HCT116 (cell line): ENCODE results near the gene RPUSD2. TPM values are rescaled to one million over a fixed set of nuclear protein-coding genes. Genes with fewer than 3 reads are reported as not detected.

ENCODE experiments used
- total RNA-seq: library from RNA; stranded (reverse); gene quantifications from one replicate; pipeline ENCODE4 v1.2.1, GENCODE V29; 2021; ENCODE audit not compliant: unreplicated experiment

Gene RPUSD2
- total RNA-seq, 1 experiment from 2014 or later: 22.5 TPM

Other genes with a start within 250 kb of the RPUSD2 start
- gene INAFM2, start 245.6 kb upstream of the RPUSD2 start, total RNA-seq: 8.8 TPM
- 15.6 TPM for gene CCDC9B, start 228.4 kb upstream of the RPUSD2 start, total RNA-seq
- gene PHGR1, start 218.3 kb upstream of the RPUSD2 start, total RNA-seq: 0.61 TPM
- 3.3 TPM for gene DISP2, start 211.1 kb upstream of the RPUSD2 start, total RNA-seq
- 84.1 TPM for gene KNSTRN, start 186.6 kb upstream of the RPUSD2 start, total RNA-seq
- gene IVD, start 163.5 kb upstream of the RPUSD2 start, total RNA-seq: 65.6 TPM
- gene BAHD1, start 128.3 kb upstream of the RPUSD2 start, total RNA-seq: 25.0 TPM
- gene CHST14, start 98.3 kb upstream of the RPUSD2 start, total RNA-seq: 12.7 TPM
- gene CCDC32, start 4.3 kb upstream of the RPUSD2 start, total RNA-seq: 18.6 TPM
- gene KNL1, start 24.9 kb downstream of the RPUSD2 start, total RNA-seq: 30.6 TPM
- gene RAD51, start 125.9 kb downstream of the RPUSD2 start, total RNA-seq: 20.9 TPM
- 21.5 TPM for gene RMDN3, start 186.0 kb downstream of the RPUSD2 start, total RNA-seq
- gene GCHFR, start 194.8 kb downstream of the RPUSD2 start, total RNA-seq: 1.5 TPM
- 0.10 TPM for gene C15orf62, start 200.7 kb downstream of the RPUSD2 start, total RNA-seq
- gene ZFYVE19, start 237.8 kb downstream of the RPUSD2 start, total RNA-seq: 29.1 TPM
- gene DNAJC17, start 238.2 kb downstream of the RPUSD2 start, total RNA-seq: 36.1 TPM